GM19438 (cell line): ENCODE data around the gene NSUN5.
"Not testable (repeated sequence)": the region's sequence is repeated elsewhere in the genome, so short reads cannot be mapped to it uniquely, and the experiment has no call there.

Source experiments
- ATAC-seq: cut with Tn5 transposase; IDR thresholded peaks from one replicate; pipeline ENCODE4 v1.9.1; 2021; ENCODE audit warnings: low read depth; ENCODE audit not compliant: unreplicated experiment

NSUN5 gene

GRCh38 chr7:73297706-73298105, 10.9 kb downstream of the NSUN5 start:
- not testable (repeated sequence) for ATAC-seq

- not testable (repeated sequence) for ATAC-seq
Observed at GRCh38 chr7:73297235-73297634, 11.4 kb downstream of the NSUN5 start.

- not testable (repeated sequence) for ATAC-seq
Observed at GRCh38 chr7:73277210-73277609, 31.4 kb downstream of the NSUN5 start.

GRCh38 chr7:73267813-73268212, 40.8 kb downstream of the NSUN5 start:
- ATAC-seq = not testable (repeated sequence)

- peak; percentile 62 for ATAC-seq
Observed at GRCh38 chr7:73266719-73267368, 41.8 kb downstream of the NSUN5 start.

- not testable (repeated sequence) for ATAC-seq
Observed at GRCh38 chr7:73262416-73262815, 46.2 kb downstream of the NSUN5 start.
